Forelimb muscle (tissue), 1 donor: Measurements from ENCODE around the gene WDR1. TPM values are rescaled to one million over a fixed set of nuclear protein-coding genes. Genes with fewer than 3 reads are reported as not detected.

Source experiments
- DNase-seq: peaks from one replicate; pipeline ENCODE4 v3.0.0-alpha.2; 2013; ENCODE audit warnings: low read depth
- polyA plus RNA-seq: library from polyadenylated mRNA; unstranded; fragments of 120-200 nt; gene quantifications from one replicate; pipeline ENCODE4 v1.2.1, GENCODE V29; 2013; ENCODE audit not compliant: insufficient read length

Gene WDR1
- polyA plus RNA-seq, 1 donor, result 169 TPM

- no peak for DNase-seq
These were observed 71.1 kb downstream of the WDR1 start for GRCh38 chr4:10045481-10045880.

GRCh38 chr4:10041036-10041435 lies 75.6 kb downstream of the WDR1 start:
- no peak for DNase-seq

GRCh38 chr4:10040049-10040892 lies 76.3 kb downstream of the WDR1 start:
- DNase-seq, result no peak

GRCh38 chr4:10036807-10037342 lies 79.7 kb downstream of the WDR1 start:
- DNase-seq, result no peak

GRCh38 chr4:10035130-10035529 lies 81.5 kb downstream of the WDR1 start:
- DNase-seq, result no peak

GRCh38 chr4:10034612-10035104 lies 81.9 kb downstream of the WDR1 start:
- DNase-seq, result no peak

GRCh38 chr4:10034136-10034535 lies 82.5 kb downstream of the WDR1 start:
- DNase-seq, result no peak

- no peak for DNase-seq
These were observed 83.3 kb downstream of the WDR1 start for GRCh38 chr4:10033191-10033881.

GRCh38 chr4:10032625-10033024 lies 84.0 kb downstream of the WDR1 start:
- DNase-seq, result no peak

GRCh38 chr4:10031668-10032590 lies 84.7 kb downstream of the WDR1 start:
- no peak for DNase-seq

GRCh38 chr4:10030972-10031667 lies 85.5 kb downstream of the WDR1 start:
- DNase-seq, result no peak

- no peak for DNase-seq
These were observed 87.2 kb downstream of the WDR1 start for GRCh38 chr4:10029403-10029802.

- DNase-seq, result no peak
These were observed 87.7 kb downstream of the WDR1 start for GRCh38 chr4:10028910-10029309.

GRCh38 chr4:10026485-10026884 lies 90.1 kb downstream of the WDR1 start:
- DNase-seq, result no peak

GRCh38 chr4:10025230-10025806 lies 91.3 kb downstream of the WDR1 start:
- DNase-seq, result no peak

Other genes with a start within 250 kb of the WDR1 start
- gene SLC2A9, start 95.3 kb downstream of the WDR1 start, polyA plus RNA-seq, result 3.4 TPM